ENCODE results near the gene C20orf173.
"Not testable (repeated sequence)": the region's sequence is repeated elsewhere in the genome, so short reads cannot be mapped to it uniquely, and the experiment has no call there.

The C20orf173 gene

GRCh38 chr20:35561268-35561667, 31.8 kb upstream of the C20orf173 start:
- Histone ChIP-seq H3K36me3 (ENCODE audit: insufficient read depth, low read depth, low read length) (peaks cover 26% of the 10 kb centered on the region), H3K9ac (ENCODE audit: low read depth, low read length) (no peak overlapping the region), H3K9me3 (ENCODE audit: insufficient read depth, low read depth, low read length) (no peaks in the 10 kb centered on the region), H3K27ac (ENCODE audit: low read length) (no peak overlapping the region), H3K4me1 (ENCODE audit: insufficient read depth, low read length) (peaks cover 5% of the 10 kb centered on the region; the same call in 1 of the 2 replicates), H3K4me3 (ENCODE audit: low read length) (no peak overlapping the region), H3K27me3 (ENCODE audit: insufficient read depth, low read length) (no peaks in the 10 kb centered on the region)

- Histone ChIP-seq H3K9ac (ENCODE audit: low read depth, low read length) (no peak overlapping the region), H3K27ac (ENCODE audit: low read length) (no peak overlapping the region), H3K4me1 (ENCODE audit: insufficient read depth, low read length) (peaks cover 5% of the 10 kb centered on the region; the same call in 1 of the 2 replicates), H3K36me3 (ENCODE audit: insufficient read depth, low read depth, low read length) (peaks cover 32% of the 10 kb centered on the region), H3K9me3 (ENCODE audit: insufficient read depth, low read depth, low read length) (no peaks in the 10 kb centered on the region), H3K4me3 (ENCODE audit: low read length) (no peak overlapping the region), H3K27me3 (ENCODE audit: insufficient read depth, low read length) (no peaks in the 10 kb centered on the region)
These were observed 31.1 kb upstream of the C20orf173 start for GRCh38 chr20:35560541-35560940.

- Histone ChIP-seq H3K4me3 (ENCODE audit: low read length) (no peak overlapping the region), H3K27ac (ENCODE audit: low read length) (no peak overlapping the region), H3K9ac (ENCODE audit: low read depth, low read length) (no peak overlapping the region), H3K36me3 (ENCODE audit: insufficient read depth, low read depth, low read length) (peaks cover 36% of the 10 kb centered on the region), H3K9me3 (ENCODE audit: insufficient read depth, low read depth, low read length) (no peaks in the 10 kb centered on the region), H3K4me1 (ENCODE audit: insufficient read depth, low read length) (peaks cover 5% of the 10 kb centered on the region; the same call in 1 of the 2 replicates), H3K27me3 (ENCODE audit: insufficient read depth, low read length) (no peaks in the 10 kb centered on the region)
These were observed 30.7 kb upstream of the C20orf173 start for GRCh38 chr20:35560105-35560511.

GRCh38 chr20:35559042-35559693, 29.7 kb upstream of the C20orf173 start:
- Histone ChIP-seq H3K4me1 (ENCODE audit: insufficient read depth, low read length) (peaks cover 5% of the 10 kb centered on the region; the same call in 1 of the 2 replicates), H3K36me3 (ENCODE audit: insufficient read depth, low read depth, low read length) (peaks cover 45% of the 10 kb centered on the region), H3K27me3 (ENCODE audit: insufficient read depth, low read length) (no peaks in the 10 kb centered on the region), H3K9me3 (ENCODE audit: insufficient read depth, low read depth, low read length) (no peaks in the 10 kb centered on the region), H3K9ac (ENCODE audit: low read depth, low read length) (no peak overlapping the region), H3K27ac (ENCODE audit: low read length) (no peak overlapping the region), H3K4me3 (ENCODE audit: low read length) (no peak overlapping the region)

- H3K36me3 ChIP-seq (ENCODE audit: insufficient read depth, low read depth, low read length): peaks cover 52% of the 10 kb centered on the region
- H3K9ac ChIP-seq (ENCODE audit: low read depth, low read length): no peak overlapping the region
- no peaks in the 10 kb centered on the region for H3K27me3 ChIP-seq (ENCODE audit: insufficient read depth, low read length)
These were observed 29.0 kb upstream of the C20orf173 start for GRCh38 chr20:35558451-35558850.

GRCh38 chr20:35556871-35557270, 27.4 kb upstream of the C20orf173 start:
- no peak overlapping the region for H3K27ac ChIP-seq (ENCODE audit: low read length)
- H3K4me1 ChIP-seq (ENCODE audit: insufficient read depth, low read length): peaks cover 5% of the 10 kb centered on the region; the same call in 1 of the 2 replicates
- peaks cover 66% of the 10 kb centered on the region for H3K36me3 ChIP-seq (ENCODE audit: insufficient read depth, low read depth, low read length)
- H3K4me3 ChIP-seq (ENCODE audit: low read length): no peak overlapping the region
- no peaks in the 10 kb centered on the region for H3K9me3 ChIP-seq (ENCODE audit: insufficient read depth, low read depth, low read length)
- H3K9ac ChIP-seq (ENCODE audit: low read depth, low read length): no peak overlapping the region
- no peaks in the 10 kb centered on the region for H3K27me3 ChIP-seq (ENCODE audit: insufficient read depth, low read length)

More at GRCh38 chr20:35558451-35558850, 29.0 kb upstream of the C20orf173 start:
- H3K4me1 ChIP-seq (ENCODE audit: insufficient read depth, low read length): peaks cover 5% of the 10 kb centered on the region; the same call in 1 of the 2 replicates
- H3K4me3 ChIP-seq (ENCODE audit: low read length): no peak overlapping the region
- H3K27ac ChIP-seq (ENCODE audit: low read length): no peak overlapping the region
- no peaks in the 10 kb centered on the region for H3K9me3 ChIP-seq (ENCODE audit: insufficient read depth, low read depth, low read length)

GRCh38 chr20:35555951-35556645, 26.6 kb upstream of the C20orf173 start:
- peaks cover 5% of the 10 kb centered on the region; the same call in 1 of the 2 replicates for H3K4me1 ChIP-seq (ENCODE audit: insufficient read depth, low read length)
- no peaks in the 10 kb centered on the region for H3K9me3 ChIP-seq (ENCODE audit: insufficient read depth, low read depth, low read length)
- peaks cover 74% of the 10 kb centered on the region for H3K36me3 ChIP-seq (ENCODE audit: insufficient read depth, low read depth, low read length)
- no peak overlapping the region for H3K27ac ChIP-seq (ENCODE audit: low read length)
- no peak overlapping the region for H3K9ac ChIP-seq (ENCODE audit: low read depth, low read length)
- H3K4me3 ChIP-seq (ENCODE audit: low read length): no peak overlapping the region
- no peaks in the 10 kb centered on the region for H3K27me3 ChIP-seq (ENCODE audit: insufficient read depth, low read length)

GRCh38 chr20:35555461-35555860, 26.0 kb upstream of the C20orf173 start:
- H3K9ac ChIP-seq (ENCODE audit: low read depth, low read length); H3K9me3 ChIP-seq (ENCODE audit: insufficient read depth, low read depth, low read length); H3K4me1 ChIP-seq (ENCODE audit: insufficient read depth, low read length); H3K4me3 ChIP-seq (ENCODE audit: low read length); H3K27me3 ChIP-seq (ENCODE audit: insufficient read depth, low read length); H3K27ac ChIP-seq (ENCODE audit: low read length): not testable (repeated sequence)
- H3K36me3 ChIP-seq (ENCODE audit: insufficient read depth, low read depth, low read length): peaks cover 80% of the 10 kb centered on the region

- Histone ChIP-seq H3K36me3 (ENCODE audit: insufficient read depth, low read depth, low read length) (peaks cover 95% of the 10 kb centered on the region), H3K4me1 (ENCODE audit: insufficient read depth, low read length) (no peaks in the 10 kb centered on the region)
These were observed 23.5 kb upstream of the C20orf173 start for GRCh38 chr20:35552914-35553313.

GRCh38 chr20:35551503-35551902, 22.1 kb upstream of the C20orf173 start:
- H3K27me3 ChIP-seq (ENCODE audit: insufficient read depth, low read length): no peaks in the 10 kb centered on the region
- H3K4me3 ChIP-seq (ENCODE audit: low read length): no peak overlapping the region
- no peak overlapping the region for H3K9ac ChIP-seq (ENCODE audit: low read depth, low read length)
- no peaks in the 10 kb centered on the region for H3K4me1 ChIP-seq (ENCODE audit: insufficient read depth, low read length)
- no peak overlapping the region for H3K27ac ChIP-seq (ENCODE audit: low read length)
- H3K9me3 ChIP-seq (ENCODE audit: insufficient read depth, low read depth, low read length): no peaks in the 10 kb centered on the region
- H3K36me3 ChIP-seq (ENCODE audit: insufficient read depth, low read depth, low read length): peaks cover 94% of the 10 kb centered on the region

More at GRCh38 chr20:35552914-35553313, 23.5 kb upstream of the C20orf173 start:
- H3K4me3 ChIP-seq (ENCODE audit: low read length): no peak overlapping the region
- no peak overlapping the region for H3K9ac ChIP-seq (ENCODE audit: low read depth, low read length)
- no peak overlapping the region for H3K27ac ChIP-seq (ENCODE audit: low read length)
- no peaks in the 10 kb centered on the region for H3K9me3 ChIP-seq (ENCODE audit: insufficient read depth, low read depth, low read length)
- no peaks in the 10 kb centered on the region for H3K27me3 ChIP-seq (ENCODE audit: insufficient read depth, low read length)

- Histone ChIP-seq H3K36me3 (ENCODE audit: insufficient read depth, low read depth, low read length) (peaks cover 84% of the 10 kb centered on the region), H3K27ac (ENCODE audit: low read length) (no peak overlapping the region), H3K9me3 (ENCODE audit: insufficient read depth, low read depth, low read length) (no peaks in the 10 kb centered on the region), H3K27me3 (ENCODE audit: insufficient read depth, low read length) (no peaks in the 10 kb centered on the region), H3K9ac (ENCODE audit: low read depth, low read length) (no peak overlapping the region), H3K4me1 (ENCODE audit: insufficient read depth, low read length) (peaks cover 5% of the 10 kb centered on the region), H3K4me3 (ENCODE audit: low read length) (no peak overlapping the region)
These were observed 17.9 kb upstream of the C20orf173 start for GRCh38 chr20:35547329-35547728.

- no peaks in the 10 kb centered on the region for H3K9me3 ChIP-seq (ENCODE audit: insufficient read depth, low read depth, low read length)
- H3K9ac ChIP-seq (ENCODE audit: low read depth, low read length): no peak overlapping the region
- H3K27me3 ChIP-seq (ENCODE audit: insufficient read depth, low read length): no peaks in the 10 kb centered on the region
- peaks cover 72% of the 10 kb centered on the region for H3K36me3 ChIP-seq (ENCODE audit: insufficient read depth, low read depth, low read length)
- peaks cover 6% of the 10 kb centered on the region for H3K4me1 ChIP-seq (ENCODE audit: insufficient read depth, low read length)
- no peak overlapping the region for H3K27ac ChIP-seq (ENCODE audit: low read length)
- H3K4me3 ChIP-seq (ENCODE audit: low read length): no peak overlapping the region
These were observed 16.7 kb upstream of the C20orf173 start for GRCh38 chr20:35546127-35546526.
